Activated CD8-positive, alpha-beta T cell treated with anti-CD3 and anti-CD28 coated beads, Interleukin-2, amount 10 ng/mL, durations not matched to agents 7 days and 5 days (primary cell): ENCODE measurements around the gene SPI1. TPM values are rescaled to one million over a fixed set of nuclear protein-coding genes. Genes with fewer than 3 reads are reported as not detected.
A peak's percentile ranks its signal among the peaks of the same experiment; 100 is the strongest.

Experiments used
- ATAC-seq: fragments of 150-1000 bp; cut with Tn5 transposase; one replicate; pipeline ENCODE4 v1.10.0; 2021; ENCODE audit warnings: moderate library complexity
- CTCF ChIA-PET: fragments of 350-600 bp; sonication (Branson Sonifier 250); formaldehyde crosslinking; loops from one replicate; lab custom pipeline; 2021; ENCODE audit warnings: antibody characterized with exemption; lab: Charles Lee
- POLR2A ChIA-PET: fragments of 350-600 bp; sonication (Branson Sonifier 250); formaldehyde crosslinking; loops from one replicate; lab custom pipeline; 2021; ENCODE audit warnings: antibody characterized with exemption; lab: Charles Lee
- DNase-seq: peaks from one replicate; pipeline ENCODE4 v3.0.0-alpha.2; 2020
- H3K27ac Mint-ChIP-seq: one replicate; pipeline ENCODE4 v1.8.0; 2021; ENCODE audit warnings: mild to moderate bottlenecking, mixed read lengths
- H3K27me3 Mint-ChIP-seq: one replicate; pipeline ENCODE4 v1.8.0; 2021; ENCODE audit warnings: low read depth, mixed read lengths
- H3K36me3 Mint-ChIP-seq: one replicate; pipeline ENCODE4 v1.8.0; 2021; ENCODE audit warnings: low read depth, mixed read lengths
- H3K4me1 Mint-ChIP-seq: one replicate; pipeline ENCODE4 v1.8.0; 2021; ENCODE audit warnings: low read depth, mixed read lengths
- H3K4me3 Mint-ChIP-seq: one replicate; pipeline ENCODE4 v1.8.0; 2021; ENCODE audit warnings: mild to moderate bottlenecking, mixed read lengths
- H3K9me3 Mint-ChIP-seq: one replicate; pipeline ENCODE4 v1.8.0; 2022; ENCODE audit warnings: mixed read lengths; ENCODE audit not compliant: insufficient read depth
- total RNA-seq, 2 experiments: library from RNA; stranded (reverse); gene quantifications; one replicate each; pipeline ENCODE4 v1.2.3, GENCODE V29; 2021

SPI1 gene
- total RNA-seq, 2 experiments from 2014 or later = not detected

DNA sequence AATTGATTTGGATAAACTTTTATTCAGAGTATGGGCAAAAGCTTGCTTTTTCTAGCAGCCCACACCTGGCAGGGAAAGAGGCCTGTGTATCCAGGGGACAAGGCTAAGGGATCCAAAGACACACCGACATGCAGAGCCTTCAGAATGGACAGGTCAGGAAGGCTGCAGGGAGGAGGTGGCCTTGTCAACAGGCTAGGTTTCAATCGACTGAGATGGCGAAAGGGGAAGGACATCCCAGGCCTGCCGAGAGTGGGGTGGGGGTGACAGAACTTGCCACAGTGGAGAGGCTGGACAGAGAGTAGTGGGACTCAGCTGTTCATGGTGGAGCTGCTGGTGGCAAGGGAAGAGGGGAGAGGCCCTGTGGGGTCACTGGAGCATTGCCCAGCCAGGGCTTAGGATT is 24.8 kb upstream of the SPI1 start:
- Mint-ChIP-seq H3K9me3 (no peaks in the 10 kb centered on the region), H3K27ac (no peak overlapping the region), H3K27me3 (no peaks in the 10 kb centered on the region), H3K36me3 (no peaks in the 10 kb centered on the region), H3K4me3 (no peak overlapping the region), H3K4me1 (peaks cover 26% of the 10 kb centered on the region)
- ChIA-PET CTCF (interaction anchor here (0.9 to 10.2 kb wide), 3 partner anchors 9 to 30 kb away, joined by 3 to 77 read pairs (median 9); no protein-coding TSS in a partner anchor), POLR2A (no interaction called here)
- DNase-seq = no peak
- ATAC-seq = no peak

DNA sequence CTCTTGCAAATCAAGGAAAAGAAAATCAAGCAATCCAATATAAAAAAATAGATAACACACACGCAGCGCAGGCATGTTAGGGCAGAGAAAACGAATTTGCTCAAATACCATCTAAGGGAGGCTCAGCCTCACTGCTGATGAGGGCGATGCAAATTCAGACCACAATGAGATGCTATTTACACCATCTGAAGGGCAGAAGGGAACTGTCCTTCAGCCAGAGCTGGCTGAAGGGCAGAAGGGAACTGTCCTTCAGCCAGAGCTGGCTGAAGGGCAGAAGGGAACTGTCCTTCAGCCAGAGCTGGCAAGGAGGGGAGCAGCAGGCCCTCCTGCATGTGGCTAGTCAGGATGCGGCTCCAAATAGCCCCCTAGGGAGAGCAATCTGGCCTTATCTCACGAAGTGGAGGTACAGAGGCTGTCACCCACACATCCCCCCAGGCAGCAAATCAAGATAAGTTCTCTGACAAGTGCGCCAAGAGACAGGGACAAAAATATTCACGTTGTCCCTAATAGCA is 22.5 kb upstream of the SPI1 start:
- H3K4me3 Mint-ChIP-seq = peak overlapping the region; percentile 62
- POLR2A ChIA-PET = interaction anchor here (1.5 kb wide), 1 partner anchor 9 kb away, joined by 5 read pairs; no protein-coding TSS in a partner anchor

DNA sequence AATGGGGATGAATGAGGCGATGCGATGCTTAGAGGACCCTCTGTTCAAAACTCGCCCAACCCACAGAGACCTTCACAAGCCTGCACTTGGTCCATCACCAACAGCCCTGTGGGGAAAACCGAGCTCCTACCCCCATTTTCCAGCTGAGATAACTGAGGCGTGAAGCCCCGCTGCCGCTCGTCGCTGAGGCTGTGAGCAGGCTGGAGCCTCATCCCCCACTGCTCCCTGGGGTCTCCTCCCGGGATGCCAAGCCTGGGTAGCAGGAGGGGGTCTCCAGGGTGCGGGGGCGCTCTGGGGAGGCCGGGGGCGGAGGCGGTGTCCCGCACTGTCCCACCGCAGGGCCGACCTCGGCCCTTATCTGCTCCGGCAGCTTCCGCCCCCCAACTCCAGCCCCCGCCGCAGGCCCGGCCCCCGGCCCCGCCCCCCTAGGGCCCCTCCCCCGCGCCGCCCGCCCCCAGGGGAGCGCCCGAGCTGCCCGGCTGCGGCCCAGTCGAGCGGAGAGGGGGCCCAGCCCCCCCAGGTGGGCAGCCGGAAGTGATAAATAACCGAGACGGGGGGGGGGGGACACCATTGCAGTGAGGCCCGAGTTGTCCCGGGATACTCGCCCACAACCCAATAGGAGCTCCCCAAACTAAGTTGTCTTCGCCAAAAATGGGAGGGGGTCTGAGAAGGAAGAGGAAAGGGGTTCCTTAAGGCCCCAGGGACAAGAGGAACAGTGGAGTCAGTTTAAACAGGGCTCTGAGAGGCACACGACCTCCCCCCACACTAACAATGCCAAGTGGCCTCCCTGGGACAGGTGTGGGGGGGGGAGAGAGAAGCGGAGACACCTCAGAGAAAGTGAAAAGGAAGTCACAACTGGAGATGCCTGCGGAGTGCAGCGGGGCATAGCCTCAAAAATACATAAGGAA is 21.8 kb upstream of the SPI1 start:
- H3K36me3 Mint-ChIP-seq = no peaks in the 10 kb centered on the region
- peaks cover 20% of the 10 kb centered on the region for H3K4me1 Mint-ChIP-seq
- DNase-seq = no peak
- ATAC-seq = peak; percentile 71
- H3K27ac Mint-ChIP-seq = peak overlapping the region; percentile 63
- H3K4me3 Mint-ChIP-seq = peak overlapping the region; percentile 68
- H3K9me3 Mint-ChIP-seq = no peaks in the 10 kb centered on the region
- no peaks in the 10 kb centered on the region for H3K27me3 Mint-ChIP-seq
- CTCF ChIA-PET = interaction anchor here (1.0 to 10.2 kb wide), 5 partner anchors 7 to 30 kb away, joined by 3 to 77 read pairs (median 5); partner anchors contain the start of gene SLC39A13
- POLR2A ChIA-PET = interaction anchor here (1.1 to 1.5 kb wide), 3 partner anchors 10 to 86 kb away, joined by 3 to 5 read pairs (median 5); no protein-coding TSS in a partner anchor

More for the DNA sequence above, 22.5 kb upstream of the SPI1 start:
- H3K27me3 Mint-ChIP-seq = no peaks in the 10 kb centered on the region
- CTCF ChIA-PET = interaction anchor here (3.7 to 10.2 kb wide), 2 partner anchors 11 to 28 kb away, joined by 18 to 77 read pairs; no protein-coding TSS in a partner anchor
- H3K27ac Mint-ChIP-seq = peak overlapping the region; percentile 63
- H3K4me1 Mint-ChIP-seq = peaks cover 13% of the 10 kb centered on the region
- no peaks in the 10 kb centered on the region for H3K9me3 Mint-ChIP-seq
- no peaks in the 10 kb centered on the region for H3K36me3 Mint-ChIP-seq
- ATAC-seq (peak; percentile 6), DNase-seq (no peak)

DNA sequence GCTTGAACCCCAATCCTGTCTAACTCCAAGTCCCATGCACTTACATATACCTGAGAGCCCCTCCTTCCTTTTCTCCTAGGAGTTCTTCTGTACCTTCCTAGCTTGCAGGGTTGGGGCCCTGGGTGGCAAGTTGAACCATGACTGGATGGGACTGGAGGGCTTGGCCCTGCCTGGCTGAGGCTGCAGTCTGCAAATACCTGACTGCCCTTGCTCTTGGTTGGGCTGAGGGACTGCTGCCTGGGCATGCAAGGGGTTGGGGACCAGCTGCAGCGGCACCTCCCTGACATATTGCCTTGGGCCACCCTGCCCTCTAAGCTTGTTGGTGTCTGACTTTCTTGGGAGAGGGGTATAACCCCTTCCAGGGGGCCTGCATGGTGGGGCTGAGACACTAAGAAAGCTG is 20.2 kb upstream of the SPI1 start:
- ChIA-PET POLR2A (no interaction called here), CTCF (interaction anchor here (1.3 to 10.2 kb wide), 3 partner anchors 9 to 25 kb away, joined by 3 to 77 read pairs (median 18); no protein-coding TSS in a partner anchor)
- Mint-ChIP-seq H3K27me3 (no peaks in the 10 kb centered on the region), H3K36me3 (no peaks in the 10 kb centered on the region), H3K27ac (no peak overlapping the region), H3K9me3 (no peaks in the 10 kb centered on the region), H3K4me1 (peaks cover 36% of the 10 kb centered on the region), H3K4me3 (no peak overlapping the region)
- DNase-seq (no peak), ATAC-seq (no peak)

DNA sequence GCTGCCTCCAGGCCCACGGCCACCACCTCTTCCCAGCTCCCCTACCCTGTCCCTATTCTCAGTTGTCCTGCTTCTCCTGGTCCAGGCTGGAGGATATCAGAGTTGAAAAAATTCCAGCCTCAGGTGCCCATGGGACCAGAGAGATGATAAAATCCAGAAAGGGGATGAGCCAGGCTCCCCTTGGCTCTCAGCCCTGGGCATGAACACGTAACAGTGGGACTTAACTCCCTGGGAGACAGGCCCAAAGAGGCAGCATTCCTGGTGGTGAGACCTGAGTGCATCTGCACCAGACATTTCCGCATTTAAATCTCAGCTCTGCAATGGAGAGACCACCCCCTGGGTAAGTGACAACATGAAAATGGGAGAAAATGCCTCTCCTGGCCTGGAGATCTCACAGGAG is 19.7 kb upstream of the SPI1 start:
- ChIA-PET CTCF (interaction anchor here (3.7 to 10.2 kb wide), 2 partner anchors 13 to 25 kb away, joined by 18 to 77 read pairs; no protein-coding TSS in a partner anchor), POLR2A (interaction anchor here (0.6 kb wide), 1 partner anchor 37 kb away, joined by 3 read pairs; no protein-coding TSS in a partner anchor)
- no peaks in the 10 kb centered on the region for H3K9me3 Mint-ChIP-seq
- DNase-seq = no peak
- H3K27me3 Mint-ChIP-seq = no peaks in the 10 kb centered on the region
- no peaks in the 10 kb centered on the region for H3K36me3 Mint-ChIP-seq
- peaks cover 40% of the 10 kb centered on the region for H3K4me1 Mint-ChIP-seq
- no peak overlapping the region for H3K27ac Mint-ChIP-seq
- H3K4me3 Mint-ChIP-seq = no peak overlapping the region
- ATAC-seq = no peak

DNA sequence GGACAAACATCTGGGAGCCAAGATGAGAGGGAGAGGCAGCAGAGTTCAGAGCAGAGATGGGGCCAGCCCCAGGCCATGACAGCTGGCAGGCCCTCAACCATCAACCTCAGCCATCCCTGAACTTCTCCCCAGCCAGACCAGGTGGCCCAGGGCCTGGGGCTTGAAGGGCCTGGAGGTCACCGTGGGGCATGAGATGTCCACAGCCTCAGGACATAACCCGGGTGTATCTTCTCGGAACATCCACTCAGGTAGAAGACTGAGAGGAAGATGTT is 17.6 kb upstream of the SPI1 start:
- Mint-ChIP-seq H3K4me1 (peaks cover 41% of the 10 kb centered on the region), H3K27me3 (no peaks in the 10 kb centered on the region), H3K27ac (peak overlapping the region; percentile 93), H3K36me3 (no peaks in the 10 kb centered on the region), H3K4me3 (no peak overlapping the region), H3K9me3 (no peaks in the 10 kb centered on the region)
- ChIA-PET POLR2A (no interaction called here), CTCF (no interaction called here)
- ATAC-seq (no peak), DNase-seq (no peak)

DNA sequence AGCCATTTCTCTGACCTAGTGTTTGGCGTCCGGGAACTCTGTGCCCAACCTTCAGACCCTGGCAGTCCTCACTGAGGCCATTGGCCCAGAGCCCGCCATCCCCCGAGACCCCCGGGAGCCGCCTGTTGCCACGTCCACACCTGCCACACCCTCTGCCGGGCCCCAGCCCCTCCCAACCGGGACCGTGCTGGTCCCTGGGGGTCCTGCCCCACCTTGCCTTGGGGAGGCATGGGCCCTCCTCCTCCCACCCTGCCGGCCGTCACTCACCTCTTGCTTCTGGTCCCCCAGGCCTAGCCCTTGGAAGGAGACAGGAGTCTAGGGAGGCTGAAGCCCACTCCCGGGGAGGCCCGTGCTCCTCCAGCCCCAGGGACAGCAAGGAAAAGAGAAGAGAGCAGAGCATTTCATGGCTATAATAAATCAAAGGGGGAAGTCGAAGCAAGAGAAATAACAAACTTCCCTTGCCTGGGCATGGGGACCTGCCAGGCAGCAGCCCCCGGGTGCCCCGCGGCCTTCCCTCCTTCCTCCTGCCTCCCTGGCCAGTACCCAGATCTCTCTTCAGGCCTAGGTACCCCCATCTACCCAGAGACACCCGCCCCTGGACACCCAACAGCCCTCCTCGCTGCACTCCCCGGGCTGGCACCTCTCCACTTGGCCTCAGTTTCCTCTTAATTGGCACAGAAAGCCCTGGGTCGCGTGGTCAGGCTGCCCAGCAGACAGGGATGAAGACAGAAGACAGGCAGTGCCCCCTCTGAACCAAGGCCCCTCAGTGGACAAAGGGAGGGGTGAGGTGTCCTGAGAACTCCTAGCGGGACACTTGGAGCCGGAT is 17.1 kb upstream of the SPI1 start:
- ChIA-PET POLR2A (interaction anchor here (0.9 to 1.4 kb wide), 4 partner anchors 9 to 244 kb away, joined by 3 to 4 read pairs (median 3); no protein-coding TSS in a partner anchor), CTCF (interaction anchor here (1.7 to 3.3 kb wide), 3 partner anchors 17 to 219 kb away, joined by 4 to 22 read pairs (median 20); partner anchors contain the start of gene ARFGAP2)
- no peak for ATAC-seq
- H3K27ac Mint-ChIP-seq = peak overlapping the region; percentile 93
- H3K4me1 Mint-ChIP-seq = peaks cover 37% of the 10 kb centered on the region
- DNase-seq = no peak
- H3K9me3 Mint-ChIP-seq = no peaks in the 10 kb centered on the region
- H3K4me3 Mint-ChIP-seq = no peak overlapping the region
- no peaks in the 10 kb centered on the region for H3K27me3 Mint-ChIP-seq
- H3K36me3 Mint-ChIP-seq = no peaks in the 10 kb centered on the region

DNA sequence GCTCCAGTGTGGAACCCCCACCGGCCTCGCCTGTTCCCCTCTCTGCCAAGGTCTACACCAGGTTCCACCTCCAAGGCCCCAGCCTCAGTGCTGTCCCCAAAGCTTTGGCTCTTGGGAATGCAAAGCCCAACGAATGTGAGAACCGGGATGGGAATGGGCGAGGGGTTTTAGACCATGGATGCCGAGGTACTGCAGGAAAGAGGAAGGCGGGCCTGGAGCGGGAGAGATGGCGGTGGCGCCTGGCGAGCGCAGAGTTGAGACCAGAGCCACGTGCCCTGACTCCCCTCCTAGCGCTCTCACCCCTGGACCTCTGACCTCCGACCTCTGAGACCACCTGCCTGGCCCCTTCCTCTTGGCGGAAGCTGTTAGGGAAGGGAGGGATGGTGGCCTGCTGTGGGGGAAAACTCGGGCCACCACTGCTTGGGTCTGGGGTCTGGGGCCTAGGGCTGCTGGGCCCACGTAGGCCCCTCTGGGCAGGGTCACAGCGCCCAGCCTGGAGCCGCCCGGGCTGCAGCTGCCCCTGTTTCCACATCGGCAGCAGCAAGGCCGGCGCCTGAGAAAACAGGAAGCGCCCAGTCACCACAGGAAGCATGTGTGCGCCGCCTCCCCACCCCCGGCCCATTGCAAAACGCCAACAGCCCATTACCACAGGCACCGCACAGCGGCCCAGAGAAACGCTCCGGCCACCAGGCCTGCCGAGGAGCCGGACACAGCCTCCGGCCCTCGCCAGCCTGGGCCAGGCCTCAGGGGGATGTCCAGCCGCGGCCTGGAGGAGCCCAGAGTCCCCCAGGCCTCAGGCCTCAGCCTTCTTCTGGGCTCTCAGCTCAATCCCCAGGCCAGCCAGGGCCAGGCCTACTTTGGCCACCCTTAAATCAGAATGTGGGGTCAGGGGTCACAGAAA is 16.2 kb upstream of the SPI1 start:
- H3K36me3 Mint-ChIP-seq = no peaks in the 10 kb centered on the region
- no peaks in the 10 kb centered on the region for H3K27me3 Mint-ChIP-seq
- ChIA-PET CTCF (interaction anchor here (1.7 to 3.3 kb wide), 3 partner anchors 18 to 218 kb away, joined by 4 to 22 read pairs (median 20); partner anchors contain the start of gene ARFGAP2), POLR2A (interaction anchor here (0.9 to 1.4 kb wide), 4 partner anchors 10 to 245 kb away, joined by 3 to 4 read pairs (median 3); no protein-coding TSS in a partner anchor)
- H3K27ac Mint-ChIP-seq = peak overlapping the region; percentile 93
- peaks cover 39% of the 10 kb centered on the region for H3K4me1 Mint-ChIP-seq
- DNase-seq (peak; percentile 71), ATAC-seq (peak; percentile 80)
- no peaks in the 10 kb centered on the region for H3K9me3 Mint-ChIP-seq
- peak overlapping the region; percentile 36 for H3K4me3 Mint-ChIP-seq

DNA sequence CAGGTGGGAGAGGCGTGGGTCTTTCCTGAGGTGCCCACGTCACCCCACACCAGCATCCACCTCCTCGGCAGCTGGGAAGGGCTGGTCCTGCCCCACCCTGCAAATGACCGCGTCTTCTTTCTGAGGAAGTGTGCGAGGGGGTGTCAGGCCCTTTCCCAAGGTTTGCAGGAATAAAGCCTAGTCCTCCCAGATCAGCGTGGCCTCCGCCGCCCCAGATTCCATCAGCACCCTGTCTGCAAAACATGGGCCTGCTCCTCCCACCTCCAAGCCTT is 15.6 kb upstream of the SPI1 start:
- ChIA-PET CTCF (interaction anchor here (1.7 to 3.3 kb wide), 3 partner anchors 18 to 217 kb away, joined by 4 to 22 read pairs (median 20); partner anchors contain the start of gene ARFGAP2), POLR2A (interaction anchor here (1.2 to 1.4 kb wide), 2 partner anchors 11 to 15 kb away, joined by 3 to 4 read pairs; no protein-coding TSS in a partner anchor)
- Mint-ChIP-seq H3K4me1 (peaks cover 43% of the 10 kb centered on the region), H3K9me3 (no peaks in the 10 kb centered on the region), H3K27me3 (no peaks in the 10 kb centered on the region), H3K36me3 (no peaks in the 10 kb centered on the region), H3K4me3 (no peak overlapping the region), H3K27ac (peak overlapping the region; percentile 93)
- ATAC-seq = no peak
- no peak for DNase-seq
